Right hindlimb (tissue), 1 donor: Measurements from ENCODE around the gene COLEC12.
"Not testable (repeated sequence)": the region's sequence is repeated elsewhere in the genome, so short reads cannot be mapped to it uniquely, and the experiment has no call there.

Experiments used
- DNase-seq: peaks from one replicate; pipeline ENCODE4 v3.0.0-alpha.2; 2018

The COLEC12 gene

GRCh38 chr18:407191-407590, 93.3 kb downstream of the COLEC12 start:
- DNase-seq = no peak

GRCh38 chr18:406677-407076, 93.8 kb downstream of the COLEC12 start:
- no peak for DNase-seq

- not testable (repeated sequence) for DNase-seq
These were observed 95.5 kb downstream of the COLEC12 start for GRCh38 chr18:405006-405405.

DNA sequence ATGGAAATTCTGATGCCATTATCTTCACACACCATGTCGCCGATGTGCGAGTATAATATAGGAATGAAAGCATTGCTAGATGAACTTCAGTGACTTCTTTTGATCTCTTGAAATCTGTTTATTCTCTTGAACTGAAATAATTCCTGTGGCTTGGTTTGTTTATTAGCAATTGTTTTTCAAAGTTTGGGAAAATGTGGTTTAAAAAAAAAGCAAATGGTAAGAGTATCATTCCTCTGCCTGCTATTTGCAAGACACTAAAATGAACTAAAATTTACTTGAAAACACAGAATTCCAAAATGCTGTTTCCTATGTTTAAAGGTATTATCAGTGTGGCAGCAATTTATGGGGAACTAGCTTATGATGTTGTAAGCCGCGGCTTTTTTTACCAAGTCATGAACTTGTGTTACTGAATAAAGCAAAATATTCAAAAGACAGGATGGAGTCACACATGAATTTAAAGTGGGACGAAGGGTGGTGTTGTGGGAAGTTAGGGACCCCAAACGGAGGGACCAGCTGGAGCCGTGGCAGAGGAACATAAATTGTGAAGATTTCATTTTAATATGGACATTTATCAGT, 96.4 kb downstream of the COLEC12 start:
- DNase-seq = no peak

GRCh38 chr18:402129-402528, 98.4 kb downstream of the COLEC12 start:
- no peak for DNase-seq

- DNase-seq = no peak
These were observed 100.0 kb downstream of the COLEC12 start for GRCh38 chr18:400456-400855.

GRCh38 chr18:399631-400135, 100.8 kb downstream of the COLEC12 start:
- DNase-seq = no peak

- DNase-seq = peak; percentile 50
These were observed 101.4 kb downstream of the COLEC12 start for GRCh38 chr18:398935-399630.

- DNase-seq = no peak
These were observed 103.9 kb downstream of the COLEC12 start for GRCh38 chr18:396556-396955.

DNA sequence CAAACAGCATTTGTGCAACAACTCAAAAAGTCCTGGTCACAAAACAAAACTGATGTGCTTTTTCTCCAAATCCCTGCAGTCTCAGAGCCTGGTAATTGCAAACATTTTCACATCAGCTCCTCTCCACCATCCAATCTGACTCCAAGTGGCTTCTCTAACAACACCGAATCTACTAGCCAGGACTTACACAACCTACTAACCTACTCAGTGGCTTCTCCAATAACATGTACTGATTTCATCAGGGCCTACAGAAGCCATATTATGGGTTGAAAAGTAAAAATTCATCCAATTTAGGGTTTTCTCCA, 104.3 kb downstream of the COLEC12 start:
- DNase-seq = no peak

DNA sequence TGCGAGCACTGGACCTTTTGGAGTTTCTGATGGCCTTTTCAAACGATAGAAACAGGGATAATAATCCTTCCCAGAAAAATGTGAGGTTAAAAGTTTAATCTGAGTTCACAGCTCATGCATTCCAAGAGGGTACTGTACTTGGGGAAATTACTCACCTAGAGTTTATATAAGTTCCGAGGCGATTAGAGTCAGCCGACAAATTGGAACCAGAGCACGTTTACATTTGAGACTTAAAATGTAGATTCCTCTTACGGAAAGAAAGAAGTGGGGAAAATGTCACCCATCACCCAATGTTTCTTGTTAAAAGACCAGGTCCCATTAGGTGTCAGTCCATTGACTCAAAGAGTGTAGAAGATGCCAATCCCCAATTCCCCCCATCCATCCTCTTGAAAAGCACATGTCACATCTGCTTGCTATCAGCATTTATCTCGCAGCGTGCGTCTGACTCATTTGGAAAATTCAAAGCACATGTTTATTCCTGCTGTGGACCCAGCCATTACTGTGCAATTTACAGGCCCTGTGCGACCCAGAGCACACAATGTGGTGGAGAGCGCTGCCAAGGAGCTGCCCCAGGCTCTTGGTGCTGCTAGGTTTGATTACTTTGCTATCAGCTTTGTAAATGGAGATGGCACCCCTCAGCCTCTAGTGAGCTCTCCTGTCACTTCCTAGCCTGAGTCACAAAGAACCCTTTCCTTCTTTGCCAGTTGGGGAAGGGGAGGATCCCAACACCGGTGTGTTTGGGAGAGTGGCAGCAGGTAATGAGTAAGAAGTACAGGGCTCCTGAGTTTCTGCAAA, 104.8 kb downstream of the COLEC12 start:
- peak; percentile 59 for DNase-seq

- DNase-seq = peak; percentile 87
These were observed 105.5 kb downstream of the COLEC12 start for GRCh38 chr18:394987-395362.

- DNase-seq = no peak
These were observed 106.1 kb downstream of the COLEC12 start for GRCh38 chr18:394262-394986.

- DNase-seq = no peak
These were observed 106.9 kb downstream of the COLEC12 start for GRCh38 chr18:393574-393957.

GRCh38 chr18:392928-393573, 107.5 kb downstream of the COLEC12 start:
- DNase-seq = peak; percentile 63

DNA sequence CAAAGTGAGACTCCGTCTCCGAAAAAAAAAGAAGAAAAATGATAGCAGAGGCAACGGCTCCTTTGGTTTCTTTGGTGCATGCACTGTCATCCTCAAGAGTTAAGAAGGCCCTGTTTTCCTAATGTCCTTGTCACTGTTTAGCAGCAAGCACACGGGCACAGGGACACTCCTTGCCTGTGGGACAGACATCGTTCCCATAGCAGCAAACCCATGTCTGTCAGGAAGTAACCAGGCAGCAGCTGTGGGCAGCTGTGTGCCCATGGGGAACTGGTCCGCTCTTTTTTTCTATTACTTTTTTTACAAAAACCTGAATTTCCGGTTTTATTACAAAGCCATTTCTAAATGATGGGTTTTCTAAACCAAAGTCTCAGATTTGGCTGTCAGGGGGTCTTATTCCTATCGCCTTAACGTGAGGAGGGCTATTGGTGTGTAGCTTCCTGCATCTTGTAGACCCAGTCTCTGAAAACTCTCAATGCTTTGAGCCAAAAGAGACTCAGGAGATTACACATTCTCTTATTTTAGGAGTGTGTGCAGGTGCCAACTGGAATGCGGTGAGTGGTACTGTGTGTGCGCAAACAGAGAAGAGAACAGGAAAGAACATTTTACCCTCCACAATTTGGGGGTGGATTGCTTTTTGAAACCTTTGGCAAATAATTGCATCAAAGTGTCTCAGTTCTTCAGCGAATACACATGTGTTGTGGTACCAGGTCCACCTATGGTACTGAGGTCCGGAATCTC, 109.6 kb downstream of the COLEC12 start:
- DNase-seq = peak; percentile 41

- peak; percentile 43 for DNase-seq
These were observed 110.7 kb downstream of the COLEC12 start for GRCh38 chr18:389658-390357.

- no peak for DNase-seq
These were observed 112.3 kb downstream of the COLEC12 start for GRCh38 chr18:388200-388599.

GRCh38 chr18:386994-387393, 113.5 kb downstream of the COLEC12 start:
- DNase-seq = no peak

- no peak for DNase-seq
These were observed 115.6 kb downstream of the COLEC12 start for GRCh38 chr18:384897-385296.

DNA sequence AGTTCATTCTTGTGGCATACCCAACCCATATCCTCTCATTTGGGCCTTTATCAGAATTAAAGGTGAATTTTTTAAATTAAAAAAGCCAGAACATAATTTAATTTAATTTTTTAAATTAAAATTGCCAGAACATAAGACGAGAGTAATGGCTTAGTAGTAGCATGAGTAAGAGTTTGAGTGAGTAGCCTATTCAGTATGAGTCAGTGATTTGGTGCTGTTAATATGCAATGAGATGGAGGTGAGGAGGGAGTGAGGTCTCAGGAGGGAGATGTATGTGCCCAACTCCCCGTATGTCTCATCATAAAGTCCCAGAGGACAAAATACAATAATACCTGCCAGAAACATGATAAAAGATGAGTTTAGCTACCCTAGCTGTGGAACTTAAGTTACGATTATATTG, 117.4 kb downstream of the COLEC12 start:
- no peak for DNase-seq
